Kidney (tissue), 14 donors: ENCODE data around the gene BEX1. TPM values are rescaled to one million over a fixed set of nuclear protein-coding genes. Genes with fewer than 3 reads are reported as not detected.
"Not testable (repeated sequence)": the region's sequence is repeated elsewhere in the genome, so short reads cannot be mapped to it uniquely, and the experiment has no call there.

Experiments
- DNase-seq, 5 donors: peaks; one replicate each; pipeline ENCODE4 v3.0.0-alpha.2; 2013 to 2020
- FAIRE-seq: peaks from 2 replicates; lab custom pipeline; 2012; peaks lifted over from hg19 to GRCh38; lab: Jason Lieb, UNC
- H3K27ac ChIP-seq, 2 donors: one replicate each; pipeline ENCODE4 v1.7.0; 2013; ENCODE audit warnings: low read depth in 2 of 2, low read length in 2 of 2, inconsistent platforms in 1 of 2
- H3K27me3 ChIP-seq: one replicate; pipeline ENCODE4 v1.7.1; 2013; ENCODE audit warnings: low read length, inconsistent platforms; ENCODE audit not compliant: control insufficient read depth, insufficient read depth
- H3K36me3 ChIP-seq, 3 donors: one replicate each; pipeline versions ENCODE4 v1.7.0 to v1.7.1; 2013; ENCODE audit warnings: low read length in 3 of 3, control low read depth in 1 of 3, inconsistent platforms in 1 of 3; ENCODE audit not compliant: insufficient read depth in 3 of 3, control insufficient read depth in 2 of 3
- H3K4me1 ChIP-seq, 3 donors: one replicate each; pipeline versions ENCODE4 v1.7.0 to v1.7.1; 2013; ENCODE audit warnings: low read length in 3 of 3, inconsistent platforms in 1 of 3, low read depth in 1 of 3; ENCODE audit not compliant: control insufficient read depth in 2 of 3, insufficient read depth in 2 of 3
- H3K4me3 ChIP-seq, 3 donors: one replicate each; pipeline versions ENCODE4 v1.7.0 to v1.8.1; 2013; ENCODE audit warnings: low read length in 3 of 3, control low read depth in 1 of 3, inconsistent platforms in 1 of 3
- H3K9ac ChIP-seq, 3 donors: one replicate each; pipeline versions ENCODE4 v1.7.0 to v1.7.1; 2013; ENCODE audit warnings: low read length in 3 of 3, control low read depth in 1 of 3, inconsistent platforms in 1 of 3
- H3K9me3 ChIP-seq, 3 donors: one replicate each; pipeline versions ENCODE4 v1.7.0 to v1.7.1; 2013; ENCODE audit warnings: low read length in 3 of 3, control low read depth in 1 of 3, inconsistent platforms in 1 of 3; ENCODE audit not compliant: control insufficient read depth in 2 of 3, insufficient read depth in 1 of 3
- intact Hi-C: fragments of 100-400 bp; cut with DNase I; formaldehyde crosslinking; loops from one replicate; pipeline ENCODE4 v1.11.1; 2022
- polyA plus RNA-seq: library from polyadenylated mRNA; stranded (reverse); fragments of 350-450 nt; fragmentation: Illumina TruSeq; extraction: RNeasy Lipid Tissue Mini Kit (QIAGEN cat#74804); gene quantifications from one replicate; pipeline ENCODE4 v1.2.3, GENCODE V29; 2014; ENCODE audit warnings: low read depth, low replicate concordance; ENCODE audit not compliant: insufficient read depth
- total RNA-seq: library from RNA; stranded (reverse); fragmentation: NEBNext Ultra II Directional; extraction: Animal tissue kit (Norgen Biotek cat#: 25700); gene quantifications from one replicate; pipeline ENCODE4 v1.2.1, GENCODE V29; 2021
- TF ChIP-seq, protein P1 (sequence below): IDR thresholded peaks from 3 replicates; pipeline ENCODE4 v1.5.1; 2012; ENCODE audit warnings: mild to moderate bottlenecking, moderate library complexity, borderline replicate concordance; ENCODE audit not compliant: insufficient read depth; ENCODE audit errors: extremely low read depth
- donor health status: control.
- donor health status: control.
- donor health status: control.
- donor health status: control.
- donor health status: control.
- donor health status: DM: yes; HTN: yes; CAD: no.
- donor health status: Normal renal cell carcinoma (clear cell type).

BEX1 gene
- total and polyA plus RNA-seq, 2 donors from 2014 or later: 5.4 to 32.8 TPM

DNA sequence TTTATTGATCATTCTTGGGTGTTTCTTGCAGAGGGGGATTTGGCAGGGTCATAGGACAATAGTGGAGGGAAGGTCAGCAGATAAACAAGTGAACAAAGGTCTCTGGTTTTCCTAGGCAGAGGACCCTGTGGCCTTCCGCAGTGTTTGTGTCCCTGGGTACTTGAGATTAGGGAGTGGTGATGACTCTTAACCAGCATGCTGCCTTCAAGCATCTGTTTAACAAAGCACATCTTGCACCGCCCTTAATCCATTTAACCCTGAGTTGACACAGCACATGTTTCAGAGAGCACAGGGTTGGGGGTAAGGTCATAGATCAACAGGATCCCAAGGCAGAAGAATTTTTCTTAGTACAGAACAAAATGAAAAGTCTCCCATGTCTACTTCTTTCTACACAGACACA, 39.9 kb upstream of the BEX1 start:
- DNase-seq, H3K4me1 ChIP-seq, H3K27me3 ChIP-seq, H3K36me3 ChIP-seq, intact Hi-C loops, H3K4me3 ChIP-seq, H3K9me3 ChIP-seq, FAIRE-seq, H3K27ac ChIP-seq, H3K9ac ChIP-seq: not testable (repeated sequence)

DNA sequence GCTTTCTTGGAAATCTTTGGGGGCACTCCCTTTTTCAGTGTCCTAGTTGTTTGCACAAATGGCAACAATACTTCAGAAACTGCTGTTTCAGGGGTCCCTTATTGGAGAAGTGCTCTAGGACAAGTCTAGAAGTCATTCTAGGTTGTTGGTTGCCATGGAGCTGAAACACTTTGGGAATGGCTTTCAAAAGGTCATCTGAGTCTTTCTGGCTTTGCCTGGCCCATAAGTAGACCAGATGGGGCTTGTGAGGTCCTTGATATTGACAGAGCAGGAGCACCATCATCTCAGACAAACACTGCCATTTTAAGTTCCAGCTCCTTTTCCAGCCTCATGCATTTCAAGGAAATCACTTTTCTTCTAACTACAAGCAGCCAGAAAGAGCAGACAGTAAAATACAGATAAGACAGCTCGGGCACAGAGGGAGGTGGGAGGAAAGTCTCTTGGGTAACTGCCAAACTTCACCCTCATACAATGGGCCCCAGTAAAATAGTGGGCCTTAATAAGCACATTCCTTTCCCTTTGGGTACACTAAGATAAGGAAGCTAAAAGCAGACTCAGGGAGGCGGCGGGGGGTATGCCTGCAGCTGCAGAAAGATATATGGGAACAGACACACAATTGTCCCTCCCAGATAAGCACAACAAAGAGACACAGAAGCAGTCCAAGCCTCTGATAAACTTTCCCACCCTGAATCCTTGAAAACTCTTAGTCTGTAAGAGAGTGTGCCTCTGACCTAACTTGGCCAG, 37.5 kb upstream of the BEX1 start:
- Histone ChIP-seq H3K4me3 (no peak overlapping the region), H3K27me3 (no peaks in the 10 kb centered on the region), H3K36me3 (no peaks in the 10 kb centered on the region), H3K9ac (no peak overlapping the region), H3K9me3 (no peaks in the 10 kb centered on the region), H3K27ac (no peak overlapping the region), H3K4me1 (no peaks in the 10 kb centered on the region)
- DNase-seq (no peak), FAIRE-seq (no peak)
- intact Hi-C loops: no loop called here
- TF ChIP-seq, protein P1, sequence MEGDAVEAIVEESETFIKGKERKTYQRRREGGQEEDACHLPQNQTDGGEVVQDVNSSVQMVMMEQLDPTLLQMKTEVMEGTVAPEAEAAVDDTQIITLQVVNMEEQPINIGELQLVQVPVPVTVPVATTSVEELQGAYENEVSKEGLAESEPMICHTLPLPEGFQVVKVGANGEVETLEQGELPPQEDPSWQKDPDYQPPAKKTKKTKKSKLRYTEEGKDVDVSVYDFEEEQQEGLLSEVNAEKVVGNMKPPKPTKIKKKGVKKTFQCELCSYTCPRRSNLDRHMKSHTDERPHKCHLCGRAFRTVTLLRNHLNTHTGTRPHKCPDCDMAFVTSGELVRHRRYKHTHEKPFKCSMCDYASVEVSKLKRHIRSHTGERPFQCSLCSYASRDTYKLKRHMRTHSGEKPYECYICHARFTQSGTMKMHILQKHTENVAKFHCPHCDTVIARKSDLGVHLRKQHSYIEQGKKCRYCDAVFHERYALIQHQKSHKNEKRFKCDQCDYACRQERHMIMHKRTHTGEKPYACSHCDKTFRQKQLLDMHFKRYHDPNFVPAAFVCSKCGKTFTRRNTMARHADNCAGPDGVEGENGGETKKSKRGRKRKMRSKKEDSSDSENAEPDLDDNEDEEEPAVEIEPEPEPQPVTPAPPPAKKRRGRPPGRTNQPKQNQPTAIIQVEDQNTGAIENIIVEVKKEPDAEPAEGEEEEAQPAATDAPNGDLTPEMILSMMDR: no peak

DNA sequence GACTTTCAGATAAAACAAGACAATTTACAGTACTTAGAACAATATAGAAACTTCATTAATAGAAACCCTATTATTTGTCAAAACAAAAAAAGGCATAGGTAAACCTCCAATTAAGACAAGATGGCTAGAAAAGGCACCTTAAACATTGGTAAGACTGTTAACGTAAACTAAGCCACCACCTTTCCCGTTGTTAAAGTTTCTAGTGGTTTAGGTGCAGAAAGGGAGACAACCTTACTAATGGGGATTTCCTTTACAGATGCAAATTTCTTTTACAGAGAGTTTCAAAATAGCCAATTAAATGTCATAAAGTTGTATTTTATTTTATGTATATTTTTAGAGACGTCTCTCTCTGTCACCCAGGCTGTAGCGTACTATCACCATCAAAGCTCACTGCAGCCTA, 36.5 kb upstream of the BEX1 start:
- TF ChIP-seq, protein P1: no peak
- H3K27me3 ChIP-seq: no peaks in the 10 kb centered on the region
- no peak overlapping the region for H3K27ac ChIP-seq
- H3K4me3 ChIP-seq: no peak overlapping the region
- no peak overlapping the region for H3K9ac ChIP-seq
- H3K4me1 ChIP-seq: no peaks in the 10 kb centered on the region
- intact Hi-C loops: no loop called here
- FAIRE-seq (no peak), DNase-seq (no peak)
- no peaks in the 10 kb centered on the region for H3K9me3 ChIP-seq
- H3K36me3 ChIP-seq: no peaks in the 10 kb centered on the region

DNA sequence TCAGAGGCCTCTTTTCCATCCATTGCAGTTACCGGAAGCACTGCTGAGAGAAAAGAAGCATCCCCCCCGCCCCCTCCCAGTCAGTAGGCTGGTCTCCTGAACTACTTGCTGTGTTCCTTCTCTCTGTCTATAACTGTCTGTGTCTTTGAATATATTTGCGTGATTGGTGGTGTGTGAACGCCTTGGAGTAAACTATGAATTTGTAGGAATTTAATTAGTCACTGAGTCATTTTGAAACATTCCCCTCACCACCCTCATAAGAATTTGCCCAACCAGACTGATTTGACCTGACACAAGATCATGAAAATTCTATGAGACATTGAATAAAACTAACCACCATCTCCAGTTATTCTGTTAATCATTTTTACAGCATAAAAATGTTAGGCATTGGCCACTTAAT, 35.7 kb upstream of the BEX1 start:
- H3K4me1 ChIP-seq: no peaks in the 10 kb centered on the region
- no peak overlapping the region for H3K4me3 ChIP-seq
- H3K9me3 ChIP-seq: no peaks in the 10 kb centered on the region
- H3K9ac ChIP-seq: no peak overlapping the region
- H3K27me3 ChIP-seq: no peaks in the 10 kb centered on the region
- H3K36me3 ChIP-seq: no peaks in the 10 kb centered on the region
- no peak overlapping the region for H3K27ac ChIP-seq
- FAIRE-seq: no peak
- intact Hi-C loops: no loop called here
- DNase-seq: no peak
- TF ChIP-seq, protein P1: no peak
